HTR-8/SVneo (cell line): ENCODE data around the gene NDUFA11.
A peak's percentile ranks its signal among the peaks of the same experiment; 100 is the strongest.
"Not testable (repeated sequence)": the region's sequence is repeated elsewhere in the genome, so short reads cannot be mapped to it uniquely, and the experiment has no call there.

ENCODE experiments used
- DNase-seq: peaks from one replicate; pipeline ENCODE4 v3.0.0; 2011; ENCODE audit warnings: low spot score, mixed read lengths; ENCODE audit not compliant: insufficient read length
- FAIRE-seq: peaks from 2 replicates; lab custom pipeline; 2011; peaks lifted over from hg19 to GRCh38; lab: Jason Lieb, UNC

Gene NDUFA11

GRCh38 chr19:5892772-5893275 lies 10.8 kb downstream of the NDUFA11 start:
- DNase-seq, result no peak
- FAIRE-seq, result no peak

GRCh38 chr19:5891938-5892771 lies 11.4 kb downstream of the NDUFA11 start:
- peak; percentile 37 for DNase-seq

GRCh38 chr19:5891572-5891937 lies 12.0 kb downstream of the NDUFA11 start:
- DNase-seq (no peak), FAIRE-seq (no peak)

More at GRCh38 chr19:5891938-5892771, 11.4 kb downstream of the NDUFA11 start:
- no peak for FAIRE-seq

GRCh38 chr19:5890099-5890498 lies 13.5 kb downstream of the NDUFA11 start:
- FAIRE-seq (no peak), DNase-seq (no peak)

GRCh38 chr19:5889288-5889971 lies 14.2 kb downstream of the NDUFA11 start:
- DNase-seq (no peak), FAIRE-seq (no peak)

GRCh38 chr19:5884065-5884811 lies 19.4 kb downstream of the NDUFA11 start:
- not testable (repeated sequence) for FAIRE-seq, DNase-seq

GRCh38 chr19:5883157-5883873 lies 20.3 kb downstream of the NDUFA11 start:
- not testable (repeated sequence) for DNase-seq, FAIRE-seq

GRCh38 chr19:5882421-5882968 lies 21.1 kb downstream of the NDUFA11 start:
- DNase-seq (no peak), FAIRE-seq (no peak)

- no peak for FAIRE-seq
Observed at GRCh38 chr19:5881543-5882299, 21.9 kb downstream of the NDUFA11 start.

GRCh38 chr19:5880604-5881078 lies 22.9 kb downstream of the NDUFA11 start:
- no peak for DNase-seq

More at GRCh38 chr19:5881543-5882299, 21.9 kb downstream of the NDUFA11 start:
- no peak for DNase-seq

GRCh38 chr19:5880196-5880595 lies 23.4 kb downstream of the NDUFA11 start:
- no peak for DNase-seq
- no peak for FAIRE-seq

More at GRCh38 chr19:5880604-5881078, 22.9 kb downstream of the NDUFA11 start:
- no peak for FAIRE-seq

- FAIRE-seq, result no peak
- no peak for DNase-seq
Observed at GRCh38 chr19:5877882-5878281, 25.7 kb downstream of the NDUFA11 start.

- no peak for FAIRE-seq
Observed at GRCh38 chr19:5877427-5877826, 26.2 kb downstream of the NDUFA11 start.

GRCh38 chr19:5874496-5874895 lies 29.1 kb downstream of the NDUFA11 start:
- FAIRE-seq, DNase-seq: not testable (repeated sequence)

More at GRCh38 chr19:5877427-5877826, 26.2 kb downstream of the NDUFA11 start:
- no peak for DNase-seq

GRCh38 chr19:5873617-5874199 lies 29.9 kb downstream of the NDUFA11 start:
- no peak for FAIRE-seq
- no peak for DNase-seq

GRCh38 chr19:5870986-5871394 lies 32.6 kb downstream of the NDUFA11 start:
- FAIRE-seq, result no peak
- no peak for DNase-seq

GRCh38 chr19:5867201-5868136 lies 36.1 kb downstream of the NDUFA11 start:
- DNase-seq, result no peak
- FAIRE-seq, result no peak
